SK-N-MC (cell line): ENCODE results near the gene COL18A1.

Experiments used
- EZH2 ChIP-seq: fragments of 200-600 bp; sonication (generic); IDR thresholded peaks from one replicate; pipeline ENCODE4 v1.6.1; 2017; ENCODE audit warnings: antibody characterized with exemption
- POLR2AphosphoS5 ChIP-seq: IDR thresholded peaks from 2 replicates; pipeline ENCODE4 v1.6.1; 2012; ENCODE audit warnings: mild to moderate bottlenecking, low read depth, low read length, borderline replicate concordance

DNA sequence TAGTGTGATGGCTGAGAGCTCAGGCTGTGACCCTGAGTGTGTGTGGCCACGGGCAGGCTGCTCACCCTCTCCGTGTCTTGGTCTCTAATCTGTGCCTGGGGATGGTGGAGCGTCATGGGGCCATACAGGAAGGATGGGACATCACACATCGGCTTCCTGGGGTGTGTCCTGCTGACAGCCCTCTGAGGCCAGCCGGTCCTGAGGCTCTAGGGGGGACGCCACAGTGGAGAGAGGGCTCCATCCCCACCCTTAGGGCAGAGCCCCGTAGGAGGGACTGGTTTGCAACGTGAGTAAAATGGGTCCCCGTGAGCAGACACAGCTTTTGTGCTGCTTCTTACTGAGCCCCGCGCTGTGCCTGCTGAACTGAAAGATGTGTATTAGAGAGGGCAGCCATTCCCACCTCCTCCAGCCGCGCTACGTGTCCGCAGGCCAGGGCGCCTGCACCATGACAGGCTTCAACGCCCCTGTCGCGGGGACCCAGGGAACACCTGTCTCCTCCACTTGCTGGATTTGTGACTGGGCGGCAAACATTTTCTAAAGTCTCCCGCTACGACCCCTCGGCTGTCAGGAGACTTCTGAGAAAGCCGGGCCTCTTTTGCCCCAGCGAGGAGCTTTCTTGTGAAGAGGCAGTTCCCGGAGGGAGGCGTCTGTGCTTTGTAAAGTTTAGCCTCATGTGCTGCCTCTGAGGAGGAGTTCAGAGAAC, 8.1 kb downstream of the COL18A1 start:
- no peak for TF ChIP-seq POLR2AphosphoS5
- TF ChIP-seq EZH2 = no peak
